Lung (tissue), 12 donors: ENCODE measurements around the gene IST1. TPM values are rescaled to one million over a fixed set of nuclear protein-coding genes. Genes with fewer than 3 reads are reported as not detected.

ENCODE experiments used
- ATAC-seq: fragments of 200-7000 bp; cut with Tn5 transposase; one replicate; pipeline ENCODE4 v1.9.1; 2020; ENCODE audit warnings: moderate number of reproducible peaks; ENCODE audit not compliant: insufficient read depth, low FRiP score
- DNase-seq, 3 donors: peaks; one replicate each; pipeline ENCODE4 v3.0.0-alpha.2; 2013 to 2017
- H3K27ac ChIP-seq, 2 donors: one replicate each; pipeline ENCODE4 v1.5.1; 2013; ENCODE audit warnings: mild to moderate bottlenecking in 2 of 2, moderate library complexity in 2 of 2, control low read depth in 1 of 2, inconsistent platforms in 1 of 2, low read depth in 1 of 2, low read length in 1 of 2
- H3K27me3 ChIP-seq, 3 donors: one replicate each; pipeline ENCODE4 v1.5.1; 2013; ENCODE audit warnings: low read length in 2 of 3; ENCODE audit not compliant: control insufficient read depth in 3 of 3, insufficient read depth in 3 of 3
- H3K36me3 ChIP-seq, 4 donors: one replicate each; pipeline ENCODE4 v1.5.1; 2013; ENCODE audit warnings: low read length in 4 of 4, mild to moderate bottlenecking in 1 of 4, moderate library complexity in 1 of 4; ENCODE audit not compliant: control insufficient read depth in 4 of 4, insufficient read depth in 4 of 4
- H3K4me1 ChIP-seq, 5 donors: one replicate each; pipeline ENCODE4 v1.5.1; 2013; ENCODE audit warnings: low read length in 5 of 5, mild to moderate bottlenecking in 2 of 5, moderate library complexity in 1 of 5; ENCODE audit not compliant: control insufficient read depth in 5 of 5, insufficient read depth in 5 of 5
- H3K4me3 ChIP-seq: one replicate; pipeline ENCODE4 v1.5.1; 2013; ENCODE audit warnings: mild to moderate bottlenecking, control low read depth, moderate library complexity
- H3K9ac ChIP-seq, 2 donors: one replicate each; pipeline ENCODE4 v1.5.1; 2013; ENCODE audit warnings: low read length in 2 of 2, control low read depth in 1 of 2; ENCODE audit not compliant: insufficient read depth in 1 of 2
- H3K9me3 ChIP-seq, 4 donors: one replicate each; pipeline ENCODE4 v1.5.1; 2013; ENCODE audit warnings: low read length in 3 of 4, mild to moderate bottlenecking in 1 of 4, moderate library complexity in 1 of 4; ENCODE audit not compliant: control insufficient read depth in 4 of 4, insufficient read depth in 3 of 4
- WGBS, 2 donors: extraction: QIAGEN DNeasy Blood & Tissue Kit; methylation state at CpG; one replicate each; pipeline ENCODE4 v1.1.7; 2013; 5-methylcytosine and 5-hydroxymethylcytosine counted together
- polyA plus RNA-seq, 2 donors: library from polyadenylated mRNA; stranded (reverse); fragments of 200-250 nt; gene quantifications; one replicate each; pipeline ENCODE4 v1.2.1, GENCODE V29; 2013
- total RNA-seq, 2 donors: library from RNA; depleted of rRNA in 1 of 2; stranded (reverse); fragments of >200 nt in 1 of 2; gene quantifications; one replicate each; pipeline ENCODE4 v1.2.1, GENCODE V29; 2014 to 2021
- TF ChIP-seq, protein P1 (sequence below): IDR thresholded peaks from 2 replicates; pipeline ENCODE4 v1.5.1; 2012; ENCODE audit warnings: mild to moderate bottlenecking; ENCODE audit errors: control extremely low read depth, extremely low read depth
- donor health status: control.
- donor health status: control.
- donor health status: Bipolar disorder and iron deficiency.
- donor health status: healthy.
- donor health status: DM: yes; HTN: yes; CAD: no.

The IST1 gene
- total and polyA plus RNA-seq, 4 donors = 77.4 to 236 (median 146) TPM

DNA sequence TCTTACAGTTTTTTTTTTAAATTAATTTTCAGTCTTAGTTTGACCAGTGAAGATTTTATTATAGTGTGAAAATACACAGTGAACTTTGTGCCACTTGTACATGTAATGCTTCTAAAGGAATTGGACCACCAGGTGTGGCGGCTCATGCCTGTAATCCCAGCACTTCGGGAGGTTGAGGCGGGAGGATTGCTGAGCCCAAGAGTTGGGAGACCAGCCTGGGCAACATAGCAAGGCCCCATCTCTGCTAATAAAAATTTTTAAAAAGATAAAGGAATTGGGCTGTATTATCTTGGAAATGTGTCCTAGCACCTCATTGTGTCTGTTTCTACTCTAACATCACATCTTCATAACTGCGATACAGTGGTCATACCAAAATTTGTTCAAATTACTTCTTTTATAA, 3.8 kb downstream of the IST1 start:
- H3K36me3 ChIP-seq = peaks cover 0 to 2% (median 0%) of the 10 kb centered on the region in 4 donors
- peaks cover under 1 to 15% (median 5%) of the 10 kb centered on the region in 5 donors for H3K4me1 ChIP-seq
- no peaks in the 10 kb centered on the region for H3K9me3 ChIP-seq
- WGBS, 2 donors = 95 to 99% methylated on average over 4 of the region's 4 CpGs
- ATAC-seq = no peak
- DNase-seq = no peak
- TF ChIP-seq, protein P1, sequence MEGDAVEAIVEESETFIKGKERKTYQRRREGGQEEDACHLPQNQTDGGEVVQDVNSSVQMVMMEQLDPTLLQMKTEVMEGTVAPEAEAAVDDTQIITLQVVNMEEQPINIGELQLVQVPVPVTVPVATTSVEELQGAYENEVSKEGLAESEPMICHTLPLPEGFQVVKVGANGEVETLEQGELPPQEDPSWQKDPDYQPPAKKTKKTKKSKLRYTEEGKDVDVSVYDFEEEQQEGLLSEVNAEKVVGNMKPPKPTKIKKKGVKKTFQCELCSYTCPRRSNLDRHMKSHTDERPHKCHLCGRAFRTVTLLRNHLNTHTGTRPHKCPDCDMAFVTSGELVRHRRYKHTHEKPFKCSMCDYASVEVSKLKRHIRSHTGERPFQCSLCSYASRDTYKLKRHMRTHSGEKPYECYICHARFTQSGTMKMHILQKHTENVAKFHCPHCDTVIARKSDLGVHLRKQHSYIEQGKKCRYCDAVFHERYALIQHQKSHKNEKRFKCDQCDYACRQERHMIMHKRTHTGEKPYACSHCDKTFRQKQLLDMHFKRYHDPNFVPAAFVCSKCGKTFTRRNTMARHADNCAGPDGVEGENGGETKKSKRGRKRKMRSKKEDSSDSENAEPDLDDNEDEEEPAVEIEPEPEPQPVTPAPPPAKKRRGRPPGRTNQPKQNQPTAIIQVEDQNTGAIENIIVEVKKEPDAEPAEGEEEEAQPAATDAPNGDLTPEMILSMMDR = no peak
- no peak overlapping the region for H3K27ac ChIP-seq
- H3K27me3 ChIP-seq = no peaks in the 10 kb centered on the region
- H3K4me3 ChIP-seq = no peak overlapping the region
- no peak overlapping the region for H3K9ac ChIP-seq

DNA sequence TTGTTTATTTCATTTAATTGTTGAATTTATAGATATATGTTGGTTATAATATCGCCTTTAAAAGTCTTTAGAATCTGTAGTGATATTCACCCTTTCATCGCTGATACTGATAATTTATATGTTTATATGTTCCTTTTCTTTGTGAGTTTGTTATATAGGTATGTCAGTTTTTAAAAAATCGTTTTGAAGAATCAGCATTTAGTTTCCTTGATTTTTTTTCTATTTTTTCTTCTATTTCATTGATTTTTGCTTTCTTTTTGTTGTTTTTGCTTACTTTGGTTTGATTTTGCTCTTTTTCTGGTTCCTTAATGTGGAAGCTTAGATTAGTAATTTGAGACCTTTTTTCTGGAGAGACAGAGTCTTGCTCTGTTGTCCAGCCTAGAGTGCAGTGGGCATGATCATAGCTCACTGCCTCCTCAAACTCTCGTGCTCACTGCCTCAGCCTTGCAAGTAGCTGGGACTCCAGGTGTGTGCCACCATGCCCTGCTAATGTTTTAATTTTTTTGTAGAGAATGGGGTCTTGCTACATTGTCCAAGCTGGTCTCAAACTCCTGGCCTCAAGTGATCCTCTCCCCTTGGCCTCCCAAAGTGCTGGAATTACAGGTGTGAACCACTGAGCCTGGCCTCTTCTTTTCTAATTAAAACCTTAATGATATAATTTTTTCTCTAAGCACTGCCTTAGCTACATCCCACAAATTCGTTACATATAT, 7.5 kb downstream of the IST1 start:
- Histone ChIP-seq H3K36me3 (peaks cover 0 to 2% (median 0%) of the 10 kb centered on the region in 4 donors), H3K4me1 (peaks cover 0 to 7% (median 0%) of the 10 kb centered on the region in 5 donors), H3K9me3 (no peaks in the 10 kb centered on the region), H3K27me3 (no peaks in the 10 kb centered on the region), H3K9ac (no peak overlapping the region), H3K4me3 (no peak overlapping the region), H3K27ac (no peak overlapping the region)
- no peak for DNase-seq
- ATAC-seq = no peak
- TF ChIP-seq, protein P1 = no peak
- 87 to 91% methylated on average over 5 of the region's 5 CpGs for WGBS, 2 donors

DNA sequence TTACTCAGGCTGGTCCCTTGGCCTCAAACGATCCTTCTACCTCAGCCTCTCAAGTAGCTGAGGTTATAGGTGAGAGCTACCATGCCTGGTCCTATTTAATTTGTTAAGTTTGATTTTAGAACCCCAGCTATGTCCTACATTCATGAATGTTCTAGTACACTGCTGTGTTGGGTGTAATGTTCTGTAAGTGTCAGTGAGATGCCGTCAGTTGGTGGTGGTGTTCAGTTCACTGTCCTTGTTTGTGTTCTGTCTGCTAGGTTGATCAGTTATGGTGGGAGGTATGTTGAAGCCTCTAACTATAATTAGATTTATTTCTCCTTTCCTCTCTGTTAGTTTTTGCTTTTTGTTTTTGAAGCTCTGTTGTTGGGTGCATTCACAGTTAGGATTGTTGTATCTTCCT, 8.3 kb downstream of the IST1 start:
- Histone ChIP-seq H3K27me3 (no peaks in the 10 kb centered on the region), H3K9me3 (no peaks in the 10 kb centered on the region), H3K4me1 (peaks cover 0 to 7% (median 0%) of the 10 kb centered on the region in 5 donors), H3K4me3 (no peak overlapping the region), H3K9ac (no peak overlapping the region), H3K27ac (no peak overlapping the region), H3K36me3 (peaks cover 0 to 2% (median 0%) of the 10 kb centered on the region in 4 donors)
- TF ChIP-seq, protein P1 = no peak
- 78 to 84% methylated on average over 2 of the region's 2 CpGs for WGBS, 2 donors
- DNase-seq = no peak
- no peak for ATAC-seq
